PC-3 (cell line): ENCODE data around the gene MGMT. TPM values are rescaled to one million over a fixed set of nuclear protein-coding genes. Genes with fewer than 3 reads are reported as not detected.

Experiments
- ATAC-seq: fragments of 200-7000 bp; cut with Tn5 transposase; 2 replicates; pipeline ENCODE4 v1.9.1; 2020; ENCODE audit warnings: mild to moderate bottlenecking, moderate library complexity
- BruUV-seq: library from RNA; stranded (reverse); fragments of 400-500 nt; replicated peaks from 2 replicates; lab custom pipeline; 2021; lab: Mats Ljungman, UMichigan
- CTCF ChIA-PET: fragments of 300-600 bp; sonication (Branson Sonifier 250); formaldehyde crosslinking; loops from one replicate; lab custom pipeline; 2022; ENCODE audit warnings: antibody characterized with exemption; lab: Charles Lee
- POLR2A ChIA-PET: fragments of 300-600 bp; sonication (Branson Sonifier 250); formaldehyde crosslinking; loops from one replicate; lab custom pipeline; 2022; ENCODE audit warnings: antibody characterized with exemption; ENCODE audit not compliant: unreplicated experiment; lab: Charles Lee
- DNase-seq: peaks from one replicate; pipeline ENCODE4 v3.0.0-alpha.2; 2015
- H2AFZ ChIP-seq: fragments of 300-600 bp; sonication (generic); 2 replicates; pipeline ENCODE4 v1.6.0; 2016; ENCODE audit warnings: antibody characterized with exemption, low read length
- H3F3A ChIP-seq: fragments of 300-600 bp; sonication (generic); one replicate; pipeline ENCODE4 v1.6.0; 2017; ENCODE audit warnings: antibody characterized with exemption, low read length, control low read depth, mild to moderate bottlenecking; ENCODE audit not compliant: unreplicated experiment
- H3K27ac ChIP-seq: fragments of 300-600 bp; sonication (generic); 2 replicates; pipeline ENCODE4 v1.5.1; 2016; ENCODE audit warnings: mild to moderate bottlenecking, low read length
- H3K27me3 ChIP-seq: fragments of 300-600 bp; sonication (generic); 2 replicates; pipeline ENCODE4 v1.6.1; 2016; ENCODE audit warnings: low read length, mixed read lengths
- H3K36me3 ChIP-seq: fragments of 300-600 bp; sonication (generic); 2 replicates; pipeline ENCODE4 v1.6.1; 2016; ENCODE audit warnings: low read depth, mixed run types, low read length, mixed read lengths
- H3K4me1 ChIP-seq: fragments of 300-600 bp; sonication (generic); 2 replicates; pipeline ENCODE4 v1.5.1; 2016; ENCODE audit warnings: low read length; ENCODE audit not compliant: insufficient read depth
- H3K4me2 ChIP-seq: fragments of 300-600 bp; sonication (generic); 2 replicates; pipeline ENCODE4 v1.6.0; 2016; ENCODE audit warnings: low read length
- H3K4me3 ChIP-seq: fragments of 300-600 bp; sonication (generic); 2 replicates; pipeline ENCODE4 v1.5.1; 2016; ENCODE audit warnings: mild to moderate bottlenecking, low read length, mixed read lengths
- H3K79me2 ChIP-seq: fragments of 300-600 bp; sonication (generic); 2 replicates; pipeline ENCODE4 v1.6.1; 2017; ENCODE audit warnings: low read length, mixed read lengths
- H3K9ac ChIP-seq: fragments of 300-600 bp; sonication (generic); 2 replicates; pipeline ENCODE4 v1.6.0; 2016; ENCODE audit warnings: mild to moderate bottlenecking, low read length
- H3K9me2 ChIP-seq: fragments of 300-600 bp; sonication (generic); replicated peaks from 2 replicates; pipeline ENCODE4 v1.6.1; 2016; ENCODE audit warnings: mixed run types, low read length, mixed read lengths
- H3K9me3 ChIP-seq: fragments of 300-600 bp; sonication (generic); 2 replicates; pipeline ENCODE4 v1.6.1; 2016; ENCODE audit warnings: low read length, mixed read lengths
- H4K20me1 ChIP-seq: fragments of 300-600 bp; sonication (generic); 2 replicates; pipeline ENCODE4 v1.6.1; 2016; ENCODE audit warnings: low read length, mixed read lengths
- EZH2 ChIP-seq: fragments of 300-600 bp; sonication (generic); IDR thresholded peaks from one replicate; pipeline ENCODE4 v1.6.1; 2017; ENCODE audit warnings: antibody characterized with exemption, mild to moderate bottlenecking, low read length; ENCODE audit not compliant: unreplicated experiment
- EZH2phosphoT487 ChIP-seq: fragments of 300-600 bp; sonication (generic); IDR thresholded peaks from 2 replicates; pipeline ENCODE4 v1.6.1; 2018; ENCODE audit warnings: mild to moderate bottlenecking, antibody characterized with exemption, low read length, borderline replicate concordance
- intact Hi-C: fragments of 100-400 bp; cut with micrococcal nuclease; formaldehyde crosslinking; loops from 2 replicates; pipeline ENCODE4 v1.9.0; 2023
- total RNA-seq: library from RNA; depleted of rRNA; stranded (reverse); fragments of >200 nt; gene quantifications from 2 replicates; pipeline ENCODE4 v1.2.3, GENCODE V29; 2014
- TF ChIP-seq, protein P1 (sequence below): fragments of 300-600 bp; sonication (generic); conservative IDR thresholded peaks from 2 replicates; pipeline ENCODE4 v1.5.1; 2017; ENCODE audit warnings: antibody characterized with exemption, low read depth, mild to moderate bottlenecking, low read length

The MGMT gene
- total RNA-seq, 1 experiment from 2014 or later: 19.8 TPM

DNA sequence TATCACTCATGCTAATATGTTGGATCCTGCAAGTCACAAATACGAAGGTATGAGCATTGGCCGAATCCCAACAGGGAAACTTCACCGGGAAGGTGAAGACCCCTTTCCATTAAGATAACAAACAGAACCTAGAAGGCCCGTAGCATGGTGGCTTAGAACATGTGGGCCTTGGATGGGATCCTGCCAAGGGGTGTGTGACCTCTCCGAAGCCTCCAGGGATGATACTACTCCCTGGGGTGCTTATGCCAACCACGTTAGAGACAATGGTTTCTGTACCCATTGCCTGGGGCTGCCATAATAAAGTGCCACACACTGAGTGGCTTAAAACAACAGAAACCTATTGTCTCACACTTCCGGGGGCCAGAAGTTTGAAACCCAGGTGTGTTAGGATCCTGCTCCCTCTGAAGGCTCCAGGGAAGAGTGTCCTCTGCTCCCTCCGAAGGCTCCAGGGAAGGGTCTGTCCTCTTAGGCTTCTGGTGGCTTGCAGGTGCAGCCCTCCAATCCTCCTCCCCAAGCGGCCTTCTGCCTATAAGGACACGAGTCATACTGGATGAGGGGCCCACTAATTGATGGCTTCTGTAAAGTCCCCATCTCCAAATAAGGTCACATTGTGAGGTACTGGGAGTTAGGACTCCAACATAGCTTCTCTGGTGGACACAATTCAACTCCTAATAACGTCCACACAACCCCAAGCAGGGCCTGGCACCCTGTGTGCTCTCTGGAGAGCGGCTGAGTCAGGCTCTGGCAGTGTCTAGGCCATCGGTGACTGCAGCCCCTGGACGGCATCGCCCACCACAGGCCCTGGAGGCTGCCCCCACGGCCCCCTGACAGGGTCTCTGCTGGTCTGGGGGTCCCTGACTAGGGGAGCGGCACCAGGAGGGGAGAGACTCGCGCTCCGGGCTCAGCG lies 992 bp upstream of the MGMT start:
- H3K9ac ChIP-seq: peak overlapping the region; percentile 77

DNA sequence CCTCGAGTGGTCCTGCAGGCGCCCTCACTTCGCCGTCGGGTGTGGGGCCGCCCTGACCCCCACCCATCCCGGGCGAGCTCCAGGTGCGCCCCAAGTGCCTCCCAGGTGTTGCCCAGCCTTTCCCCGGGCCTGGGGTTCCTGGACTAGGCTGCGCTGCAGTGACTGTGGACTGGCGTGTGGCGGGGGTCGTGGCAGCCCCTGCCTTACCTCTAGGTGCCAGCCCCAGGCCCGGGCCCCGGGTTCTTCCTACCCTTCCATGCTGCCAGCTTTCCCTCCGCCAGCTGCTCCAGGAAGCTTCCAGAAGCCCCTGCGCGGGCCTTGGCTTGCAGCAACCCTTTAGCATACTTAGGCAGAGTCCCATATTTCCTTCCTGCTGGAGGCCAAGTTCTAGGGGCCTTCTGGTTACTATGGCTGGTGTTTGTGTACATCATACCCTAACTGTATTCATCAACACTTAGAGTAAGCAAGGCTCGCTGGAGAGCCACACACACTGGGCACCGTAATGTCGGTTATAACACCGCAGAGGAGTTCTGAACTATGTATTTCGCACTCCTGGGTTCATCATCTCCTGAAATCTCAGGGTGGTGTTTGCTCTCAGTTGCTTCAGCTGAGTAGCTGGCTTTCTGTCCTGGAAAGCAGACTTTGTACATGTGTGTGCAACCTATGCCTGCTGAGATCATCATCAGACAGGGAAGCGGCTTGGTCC lies 471 bp downstream of the MGMT start:
- ChIA-PET POLR2A (interaction anchor here (0.6 kb wide), 1 partner anchor 70 kb away, joined by 3 read pairs; no protein-coding TSS in a partner anchor), CTCF (no interaction called here)
- intact Hi-C loops: no loop called here

More for the DNA sequence above, 992 bp upstream of the MGMT start:
- ChIA-PET POLR2A (interaction anchor here (0.6 kb wide), 1 partner anchor 39 kb away, joined by 3 read pairs; no protein-coding TSS in a partner anchor), CTCF (no interaction called here)
- no peaks in the 10 kb centered on the region for H4K20me1 ChIP-seq
- intact Hi-C loops: no loop called here
- no peaks in the 10 kb centered on the region for H3K9me2 ChIP-seq
- no peaks in the 10 kb centered on the region for H3K36me3 ChIP-seq
- peak overlapping the region; percentile 86 for H2AFZ ChIP-seq
- TF ChIP-seq EZH2: no peak
- peak overlapping the region; percentile 64 for H3K4me3 ChIP-seq
- BruUV-seq: TSS peak; percentile 89
- peaks cover 4% of the 10 kb centered on the region; the same call in 1 of the 2 replicates for H3K4me1 ChIP-seq
- H3K4me2 ChIP-seq: peak overlapping the region; percentile 85
- H3K9me3 ChIP-seq: no peaks in the 10 kb centered on the region
- no peak for DNase-seq
- H3F3A ChIP-seq: no peaks in the 10 kb centered on the region
- H3K27me3 ChIP-seq: no peaks in the 10 kb centered on the region
- H3K27ac ChIP-seq: no peak overlapping the region
- H3K79me2 ChIP-seq: no peaks in the 10 kb centered on the region
- no peak for ATAC-seq

DNA sequence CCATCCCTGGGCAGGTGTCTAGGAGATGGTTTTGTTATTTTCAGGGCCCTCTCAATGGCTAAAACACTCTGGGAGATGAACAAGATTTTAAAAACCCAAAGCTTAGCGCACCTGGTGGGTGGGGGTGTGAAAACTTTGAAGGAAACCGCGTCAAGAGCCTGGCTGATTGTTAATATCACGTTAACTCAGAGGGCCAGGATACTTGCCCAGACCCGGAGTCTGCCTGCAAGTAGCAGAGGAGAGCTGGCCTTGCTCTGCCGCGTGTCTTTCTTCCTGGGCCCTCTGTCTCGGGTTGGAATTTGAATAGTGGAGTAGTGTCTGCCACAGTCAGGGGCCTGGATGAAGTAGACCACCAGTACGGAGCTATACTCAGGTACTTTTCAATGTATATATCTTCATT lies 1.1 kb downstream of the MGMT start:
- H3K9me2 ChIP-seq: no peaks in the 10 kb centered on the region
- H2AFZ ChIP-seq: no peak overlapping the region
- no peak for ATAC-seq
- ChIA-PET POLR2A (no interaction called here), CTCF (no interaction called here)
- TF ChIP-seq, protein P1, sequence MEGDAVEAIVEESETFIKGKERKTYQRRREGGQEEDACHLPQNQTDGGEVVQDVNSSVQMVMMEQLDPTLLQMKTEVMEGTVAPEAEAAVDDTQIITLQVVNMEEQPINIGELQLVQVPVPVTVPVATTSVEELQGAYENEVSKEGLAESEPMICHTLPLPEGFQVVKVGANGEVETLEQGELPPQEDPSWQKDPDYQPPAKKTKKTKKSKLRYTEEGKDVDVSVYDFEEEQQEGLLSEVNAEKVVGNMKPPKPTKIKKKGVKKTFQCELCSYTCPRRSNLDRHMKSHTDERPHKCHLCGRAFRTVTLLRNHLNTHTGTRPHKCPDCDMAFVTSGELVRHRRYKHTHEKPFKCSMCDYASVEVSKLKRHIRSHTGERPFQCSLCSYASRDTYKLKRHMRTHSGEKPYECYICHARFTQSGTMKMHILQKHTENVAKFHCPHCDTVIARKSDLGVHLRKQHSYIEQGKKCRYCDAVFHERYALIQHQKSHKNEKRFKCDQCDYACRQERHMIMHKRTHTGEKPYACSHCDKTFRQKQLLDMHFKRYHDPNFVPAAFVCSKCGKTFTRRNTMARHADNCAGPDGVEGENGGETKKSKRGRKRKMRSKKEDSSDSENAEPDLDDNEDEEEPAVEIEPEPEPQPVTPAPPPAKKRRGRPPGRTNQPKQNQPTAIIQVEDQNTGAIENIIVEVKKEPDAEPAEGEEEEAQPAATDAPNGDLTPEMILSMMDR: no peak
- TF ChIP-seq EZH2 (no peak), EZH2phosphoT487 (no peak)
- no peaks in the 10 kb centered on the region for H3K27me3 ChIP-seq
- peaks cover 4% of the 10 kb centered on the region; the same call in 1 of the 2 replicates for H3K4me1 ChIP-seq
- no peaks in the 10 kb centered on the region for H3F3A ChIP-seq
- DNase-seq: no peak
- H4K20me1 ChIP-seq: no peaks in the 10 kb centered on the region
- H3K4me2 ChIP-seq: peak overlapping the region; percentile 88; the same call in 1 of the 2 replicates
- no peaks in the 10 kb centered on the region for H3K36me3 ChIP-seq
- BruUV-seq: no TSS peak
- no peaks in the 10 kb centered on the region for H3K9me3 ChIP-seq
- H3K9ac ChIP-seq: no peak overlapping the region
- no peak overlapping the region for H3K27ac ChIP-seq
- no peaks in the 10 kb centered on the region for H3K79me2 ChIP-seq
- H3K4me3 ChIP-seq: no peak overlapping the region
- intact Hi-C loops: no loop called here

More for the DNA sequence above, 471 bp downstream of the MGMT start:
- no peaks in the 10 kb centered on the region for H3K79me2 ChIP-seq
- H3K27ac ChIP-seq: no peak overlapping the region
- DNase-seq (no peak), ATAC-seq (peak; percentile 14; the same call in 1 of the 2 replicates)
- TF ChIP-seq, protein P1: no peak
- no peak for TF ChIP-seq EZH2phosphoT487
- peak overlapping the region; percentile 88 for H3K4me2 ChIP-seq
- H3K9ac ChIP-seq: peak overlapping the region; percentile 62
- H3K9me2 ChIP-seq: no peaks in the 10 kb centered on the region
- H2AFZ ChIP-seq: peak overlapping the region; percentile 87
- no peaks in the 10 kb centered on the region for H4K20me1 ChIP-seq
- no peaks in the 10 kb centered on the region for H3K27me3 ChIP-seq
- BruUV-seq: no TSS peak
- H3K36me3 ChIP-seq: no peaks in the 10 kb centered on the region
- no peaks in the 10 kb centered on the region for H3F3A ChIP-seq
- no peaks in the 10 kb centered on the region for H3K9me3 ChIP-seq
- H3K4me3 ChIP-seq: peak overlapping the region; percentile 72
- peaks cover 4% of the 10 kb centered on the region; the same call in 1 of the 2 replicates for H3K4me1 ChIP-seq
